Nucleus accumbens (tissue), 56 donors: ENCODE results near the gene HSPG2.

Experiments used
- DNase-seq, 56 donors: peaks; one replicate each; lab custom pipeline; 2025; lab: John Stamatoyannopoulos, UW

HSPG2 gene

GRCh38 chr1:21852282-21853130 lies 84.6 kb downstream of the HSPG2 start:
- no peak for DNase-seq

GRCh38 chr1:21851430-21852250 lies 85.5 kb downstream of the HSPG2 start:
- DNase-seq, result no peak

GRCh38 chr1:21849909-21850576 lies 87.1 kb downstream of the HSPG2 start:
- no peak for DNase-seq

GRCh38 chr1:21848524-21849174 lies 88.5 kb downstream of the HSPG2 start:
- DNase-seq, result no peak

GRCh38 chr1:21847223-21848205 lies 89.6 kb downstream of the HSPG2 start:
- no peak for DNase-seq

GRCh38 chr1:21845646-21846641 lies 91.2 kb downstream of the HSPG2 start:
- DNase-seq, result peak in 1 of 56 donors; percentile 1

- no peak for DNase-seq
Observed at GRCh38 chr1:21843996-21844395, 93.1 kb downstream of the HSPG2 start.

- DNase-seq, result no peak
Observed at GRCh38 chr1:21843208-21843607, 93.9 kb downstream of the HSPG2 start.

GRCh38 chr1:21842606-21843162 lies 94.4 kb downstream of the HSPG2 start:
- DNase-seq, result no peak

- no peak for DNase-seq
Observed at GRCh38 chr1:21841852-21842466, 95.2 kb downstream of the HSPG2 start.

- DNase-seq, result no peak
Observed at GRCh38 chr1:21840981-21841380, 96.1 kb downstream of the HSPG2 start.

- DNase-seq, result no peak
Observed at GRCh38 chr1:21839337-21840037, 97.6 kb downstream of the HSPG2 start.

GRCh38 chr1:21838359-21839157 lies 98.6 kb downstream of the HSPG2 start:
- no peak for DNase-seq

- no peak for DNase-seq
Observed at GRCh38 chr1:21837476-21837875, 99.6 kb downstream of the HSPG2 start.

- no peak for DNase-seq
Observed at GRCh38 chr1:21836729-21837128, 100.4 kb downstream of the HSPG2 start.

GRCh38 chr1:21836010-21836409 lies 101.1 kb downstream of the HSPG2 start:
- no peak for DNase-seq
